Psoas muscle (tissue), 8 donors: ENCODE data around the gene HBB. TPM values are rescaled to one million over a fixed set of nuclear protein-coding genes. Genes with fewer than 3 reads are reported as not detected.

ENCODE experiments used
- ATAC-seq, 4 donors: fragments of 200-7000 bp; cut with Tn5 transposase; one replicate each; pipeline ENCODE4 v1.9.1; 2020; ENCODE audit warnings: moderate library complexity in 3 of 4, mild to moderate bottlenecking in 2 of 4
- DNase-seq, 2 donors: peaks; one replicate each; pipeline ENCODE4 v3.0.0-alpha.2; 2020
- H3K27ac ChIP-seq: fragments of 200-600 bp; one replicate; pipeline ENCODE4 v1.8.0; 2022
- H3K27me3 ChIP-seq, 3 donors: fragments of 200-600 bp in 1 of 3; one replicate each; pipeline versions ENCODE4 v1.6.1 to v1.8.0; 2013 to 2022; ENCODE audit warnings: low read length in 2 of 3, mild to moderate bottlenecking in 2 of 3, moderate library complexity in 1 of 3; ENCODE audit not compliant: insufficient read depth in 3 of 3
- H3K36me3 ChIP-seq, 2 donors: fragments of 200-600 bp in 1 of 2; one replicate each; pipeline versions ENCODE4 v1.6.1 to v1.8.0; 2013 to 2022; ENCODE audit warnings: low read depth in 1 of 2, mild to moderate bottlenecking in 1 of 2, moderate library complexity in 1 of 2; ENCODE audit not compliant: insufficient read depth in 1 of 2
- H3K4me1 ChIP-seq: fragments of 200-600 bp; one replicate; pipeline ENCODE4 v1.8.0; 2022
- H3K4me3 ChIP-seq: fragments of 200-600 bp; one replicate; pipeline ENCODE4 v1.8.0; 2022; ENCODE audit warnings: mild to moderate bottlenecking
- H3K9me3 ChIP-seq: fragments of 200-600 bp; one replicate; pipeline ENCODE4 v1.8.0; 2022
- WGBS, 3 donors: extraction: QIAGEN DNeasy Blood & Tissue Kit; methylation state at CpG; one replicate each; pipeline versions ENCODE4 v1.1.6 to v1.1.7; 2013; 5-methylcytosine and 5-hydroxymethylcytosine counted together
- intact Hi-C, 2 donors: fragments of 100-400 bp; cut with DNase I; formaldehyde crosslinking; loops; one replicate each; pipeline versions ENCODE4 v1.11.0 to v1.14.2; 2022
- polyA plus RNA-seq, 3 donors: library from polyadenylated mRNA; stranded (reverse); fragments of 200-250 nt; gene quantifications; one replicate each; pipeline ENCODE4 v1.2.3, GENCODE V29; 2013
- total RNA-seq, 4 donors: library from RNA; stranded (reverse); fragmentation: NEBNext Ultra II Directional in 2 of 4; extraction: Animal tissue kit (Norgen Biotek cat#: 25700) in 2 of 4; gene quantifications; one replicate each; pipeline versions ENCODE4 v1.2.1 to v1.2.4, GENCODE V29; 2021 to 2023
- TF ChIP-seq, protein P1 (sequence below): fragments of 200-600 bp; IDR thresholded peaks from one replicate; pipeline ENCODE4 v1.8.0; 2022; ENCODE audit warnings: antibody characterized with exemption
- donor health status: healthy with polysubstance abuse.
- donor health status: DM: no; HTN: no; CAD: no; lungs with moderate emphysema.
- donor health status: Bipolar disorder and iron deficiency.
- donor health status: healthy.
- donor health status: DM: yes; HTN: yes; CAD: no.
- donor health status: DM: no; HTN: no; CAD: no.
- donor health status: DM: no; HTN: no; CAD: no.
- donor health status: DM: yes; HTN: yes; CAD: no.

HBB gene
- total and polyA plus RNA-seq, 7 donors, result 7.8 to 2,413 (median 22.9) TPM

DNA sequence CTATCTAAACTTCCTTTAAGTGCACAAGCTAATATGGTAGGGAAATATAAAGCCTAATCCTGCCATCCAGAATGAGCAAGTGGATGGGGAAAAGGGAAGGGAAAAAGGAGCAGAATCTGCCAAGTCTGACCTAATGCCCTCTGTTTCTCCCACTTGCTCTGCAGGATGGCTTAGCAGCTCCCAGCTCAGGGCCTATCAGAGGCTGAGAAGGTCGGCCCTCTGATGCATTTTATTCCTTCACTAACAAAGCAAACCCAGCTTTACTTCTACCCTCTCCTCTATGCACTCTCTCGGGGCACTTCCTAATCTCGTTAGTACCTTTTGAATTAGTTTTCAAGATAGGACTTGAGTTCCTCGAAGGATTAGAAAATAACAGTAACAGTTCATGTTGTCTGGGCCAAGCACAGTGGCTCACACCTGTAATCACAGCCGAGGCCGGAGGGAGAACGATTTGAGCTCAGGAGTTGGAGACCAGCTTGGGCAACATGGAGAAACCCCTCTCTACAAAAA lies 16.4 kb downstream of the HBB start:
- no peak overlapping the region for H3K27ac ChIP-seq
- DNase-seq (no peak), ATAC-seq (no peak)
- H3K4me1 ChIP-seq, result no peaks in the 10 kb centered on the region
- no peaks in the 10 kb centered on the region for H3K27me3 ChIP-seq
- no peak overlapping the region for H3K4me3 ChIP-seq
- 61 to 65% (median 65%) methylated on average over 7 of the region's 7 CpGs for WGBS, 3 donors
- H3K36me3 ChIP-seq, result no peaks in the 10 kb centered on the region
- no peaks in the 10 kb centered on the region for H3K9me3 ChIP-seq
- TF ChIP-seq, protein P1, sequence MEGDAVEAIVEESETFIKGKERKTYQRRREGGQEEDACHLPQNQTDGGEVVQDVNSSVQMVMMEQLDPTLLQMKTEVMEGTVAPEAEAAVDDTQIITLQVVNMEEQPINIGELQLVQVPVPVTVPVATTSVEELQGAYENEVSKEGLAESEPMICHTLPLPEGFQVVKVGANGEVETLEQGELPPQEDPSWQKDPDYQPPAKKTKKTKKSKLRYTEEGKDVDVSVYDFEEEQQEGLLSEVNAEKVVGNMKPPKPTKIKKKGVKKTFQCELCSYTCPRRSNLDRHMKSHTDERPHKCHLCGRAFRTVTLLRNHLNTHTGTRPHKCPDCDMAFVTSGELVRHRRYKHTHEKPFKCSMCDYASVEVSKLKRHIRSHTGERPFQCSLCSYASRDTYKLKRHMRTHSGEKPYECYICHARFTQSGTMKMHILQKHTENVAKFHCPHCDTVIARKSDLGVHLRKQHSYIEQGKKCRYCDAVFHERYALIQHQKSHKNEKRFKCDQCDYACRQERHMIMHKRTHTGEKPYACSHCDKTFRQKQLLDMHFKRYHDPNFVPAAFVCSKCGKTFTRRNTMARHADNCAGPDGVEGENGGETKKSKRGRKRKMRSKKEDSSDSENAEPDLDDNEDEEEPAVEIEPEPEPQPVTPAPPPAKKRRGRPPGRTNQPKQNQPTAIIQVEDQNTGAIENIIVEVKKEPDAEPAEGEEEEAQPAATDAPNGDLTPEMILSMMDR, result no peak
- intact Hi-C loops, result no loop called here

GRCh38 chr11:5204787-5205186 lies 22.1 kb downstream of the HBB start:
- intact Hi-C loops, result no loop called here
- Histone ChIP-seq H3K4me1 (no peaks in the 10 kb centered on the region), H3K9me3 (no peaks in the 10 kb centered on the region), H3K27me3 (no peaks in the 10 kb centered on the region), H3K36me3 (no peaks in the 10 kb centered on the region), H3K27ac (no peak overlapping the region), H3K4me3 (no peak overlapping the region)
- 0 to 15% (median 12%) methylated on average over 1 of the region's 1 CpG for WGBS, 3 donors
- TF ChIP-seq, protein P1, result peak; percentile 15
- no peak for DNase-seq
- no peak for ATAC-seq

GRCh38 chr11:5203366-5203765 lies 23.5 kb downstream of the HBB start:
- H3K4me1 ChIP-seq, result no peaks in the 10 kb centered on the region
- H3K36me3 ChIP-seq, result no peaks in the 10 kb centered on the region
- TF ChIP-seq, protein P1, result no peak
- ATAC-seq (no peak), DNase-seq (no peak)
- H3K27me3 ChIP-seq, result no peaks in the 10 kb centered on the region
- no peaks in the 10 kb centered on the region for H3K9me3 ChIP-seq
- intact Hi-C loops, result no loop called here
- no peak overlapping the region for H3K27ac ChIP-seq
- 69 to 83% (median 71%) methylated on average over 2 of the region's 2 CpGs for WGBS, 3 donors
- no peak overlapping the region for H3K4me3 ChIP-seq

DNA sequence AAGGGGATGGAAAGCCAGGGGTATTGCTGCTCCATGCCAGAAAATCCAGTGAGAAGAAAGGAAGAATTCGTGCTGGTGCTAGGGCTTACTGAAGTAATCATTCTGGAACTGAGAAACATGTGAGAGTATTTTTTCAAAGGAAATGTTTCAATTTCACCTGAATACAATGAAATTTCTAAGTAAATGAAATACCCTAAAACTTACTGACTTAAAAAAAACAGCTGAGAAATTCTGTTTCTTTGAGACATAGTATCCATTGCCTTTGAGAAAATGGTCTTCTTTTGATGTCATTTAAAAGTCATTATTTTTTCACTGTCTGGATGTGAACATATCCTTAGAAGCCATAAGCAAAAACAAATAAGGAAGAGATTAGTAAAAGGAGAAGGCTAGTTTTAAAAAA lies 26.3 kb downstream of the HBB start, which contains the start of gene OR51V1:
OR51V1 (minus strand) TSS at position 101 of the 400 bp plus-strand sequence; CDS start at position 101, 0 bp downstream.
- Histone ChIP-seq H3K36me3 (no peaks in the 10 kb centered on the region), H3K4me1 (no peaks in the 10 kb centered on the region), H3K9me3 (no peaks in the 10 kb centered on the region), H3K27me3 (no peaks in the 10 kb centered on the region), H3K27ac (no peak within 1 kb of the TSS), H3K4me3 (no peak within 1 kb of the TSS)
- 57 to 69% (median 64%) methylated on average over 1 of the region's 1 CpG for WGBS, 3 donors
- intact Hi-C loops, result no loop called here
- TF ChIP-seq, protein P1, result no peak
- ATAC-seq (no peak), DNase-seq (no peak)

GRCh38 chr11:5198285-5198684 lies 28.6 kb downstream of the HBB start:
- no peak for ATAC-seq
- intact Hi-C loops, result no loop called here

More at GRCh38 chr11:5198285-5198684, 28.6 kb downstream of the HBB start:
- Histone ChIP-seq H3K36me3 (no peaks in the 10 kb centered on the region), H3K9me3 (no peaks in the 10 kb centered on the region), H3K4me3 (no peak overlapping the region), H3K27ac (no peak overlapping the region), H3K27me3 (no peaks in the 10 kb centered on the region), H3K4me1 (no peaks in the 10 kb centered on the region)
- no peak for DNase-seq
- TF ChIP-seq, protein P1, result no peak
